ENCODE results near the gene NHERF2.

Gene NHERF2

DNA sequence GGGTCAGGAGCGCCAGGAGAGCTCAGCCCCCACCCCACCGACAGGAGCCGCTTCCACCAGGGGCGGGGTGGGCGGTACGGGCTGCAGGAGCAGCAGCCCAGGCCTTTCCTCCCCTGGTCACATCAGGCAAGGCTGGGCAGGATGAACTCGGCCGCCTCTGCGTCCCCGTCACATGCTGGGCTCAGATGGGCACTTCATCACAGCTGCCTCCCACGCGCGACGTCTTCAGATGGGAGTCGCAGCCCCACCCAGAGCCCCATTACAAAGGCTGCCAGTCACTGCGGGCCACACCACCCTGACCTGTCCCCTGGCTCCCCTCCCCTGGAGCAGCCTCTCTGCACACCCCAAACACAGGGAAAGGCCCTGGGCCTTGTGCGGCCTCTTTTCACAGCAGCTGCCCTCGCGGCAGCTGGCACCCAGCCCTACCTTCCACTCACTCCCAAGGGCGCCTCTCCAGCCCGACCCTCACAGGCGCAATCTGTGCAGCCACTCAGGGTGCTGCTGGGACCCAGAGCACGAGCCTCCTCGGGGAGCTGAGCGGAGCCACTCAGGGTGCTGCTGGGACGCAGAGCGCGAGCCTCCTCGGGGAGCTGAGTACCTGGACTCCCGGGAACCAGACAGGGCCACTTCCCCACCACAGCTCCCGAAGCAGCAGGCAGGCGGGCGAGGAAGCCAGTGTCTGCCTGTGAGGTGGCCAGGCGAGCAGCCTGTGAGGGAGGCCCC, 21.7 kb upstream of the NHERF2 start:
- in situ Hi-C loops (cut with MboI; ENCODE audit: low sequenced_read_pairs), result loop anchor here (25.0 kb wide), 1 partner anchor 482 kb away; the partner anchor contains the start of gene TBC1D24

DNA sequence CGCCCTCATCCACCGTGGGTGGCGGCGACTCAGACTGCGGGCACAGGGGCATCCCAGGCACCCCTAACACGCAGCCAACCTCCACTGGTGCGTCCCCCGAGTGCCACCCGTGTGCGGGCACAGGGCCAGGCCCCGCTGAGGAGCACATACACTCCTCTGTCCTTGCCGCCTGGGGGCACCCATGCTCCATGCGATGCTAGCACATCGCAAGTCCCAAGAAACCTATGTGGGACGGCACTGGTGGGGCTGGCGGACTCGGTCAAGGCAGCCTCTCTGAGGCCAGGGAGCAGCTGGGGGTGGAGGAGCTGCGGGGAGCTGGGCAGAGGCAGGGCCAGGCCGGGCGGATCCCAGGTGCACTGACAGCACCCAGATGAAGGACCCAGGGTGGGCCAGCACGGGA, 21.1 kb upstream of the NHERF2 start:
- in situ Hi-C loops (cut with MboI; ENCODE audit: low sequenced_read_pairs), result loop anchor here (25.0 kb wide), 1 partner anchor 482 kb away; the partner anchor contains the start of gene TBC1D24

DNA sequence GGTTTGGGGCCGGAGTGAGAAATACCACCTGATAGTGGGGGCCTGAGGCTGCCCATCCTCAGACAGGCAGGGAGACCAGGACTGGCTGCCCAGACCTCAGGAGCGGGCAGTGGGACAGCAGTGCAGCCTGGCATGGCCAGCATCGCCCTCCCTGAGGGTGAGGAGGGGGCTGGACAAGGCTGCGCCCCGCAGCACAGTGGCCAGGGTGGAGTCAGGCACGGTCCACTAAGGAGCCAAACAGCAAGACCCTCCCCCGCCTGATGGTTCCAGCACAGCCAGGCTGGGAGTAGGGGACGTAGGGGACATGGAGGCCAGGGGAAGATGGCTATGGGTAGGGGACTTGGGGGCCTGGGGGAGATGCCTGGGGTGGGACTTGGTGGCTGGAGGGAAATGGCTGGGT, 20.4 kb upstream of the NHERF2 start:
- in situ Hi-C loops (cut with MboI; ENCODE audit: low sequenced_read_pairs), result loop anchor here (25.0 kb wide), 1 partner anchor 481 kb away; the partner anchor contains the start of gene TBC1D24

DNA sequence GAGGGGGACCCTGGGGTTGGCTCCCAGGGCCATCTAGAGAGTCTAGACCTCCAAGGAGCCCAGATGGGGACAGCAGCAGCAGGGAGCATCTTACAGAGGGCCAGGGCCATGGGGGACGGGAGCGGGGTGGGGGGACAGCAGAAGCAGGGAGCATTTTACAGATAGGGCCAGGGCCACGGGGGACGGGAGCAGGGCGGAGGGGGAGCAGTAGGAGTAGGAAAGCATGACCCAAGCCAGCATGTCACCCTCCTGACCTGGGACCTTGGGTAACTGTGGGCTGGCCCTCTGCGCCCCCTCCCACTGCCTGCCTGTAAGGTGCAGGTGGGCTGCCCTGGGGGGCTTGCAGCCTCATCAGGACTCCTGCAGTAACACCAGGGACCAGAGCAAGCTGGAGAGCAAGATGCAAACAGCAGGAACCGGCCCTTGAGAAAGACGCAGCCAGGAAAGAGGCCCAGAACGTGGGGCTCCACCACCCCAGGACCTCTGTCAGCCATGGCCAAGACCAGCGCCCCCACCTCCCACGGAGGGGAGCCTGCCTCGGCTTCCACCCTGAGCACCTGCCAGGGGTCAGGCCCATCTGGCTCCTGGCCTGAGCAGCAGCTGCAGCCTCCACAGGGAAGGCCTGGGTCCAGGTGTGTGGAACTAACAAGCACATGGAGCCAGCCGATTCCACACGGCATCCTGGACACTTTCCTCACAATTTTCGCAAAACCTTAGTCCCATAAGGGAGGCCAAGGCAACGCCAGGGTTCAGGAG, 19.4 kb upstream of the NHERF2 start:
- in situ Hi-C loops (cut with MboI; ENCODE audit: low sequenced_read_pairs), result loop anchor here (25.0 kb wide), 1 partner anchor 480 kb away; the partner anchor contains the start of gene TBC1D24

DNA sequence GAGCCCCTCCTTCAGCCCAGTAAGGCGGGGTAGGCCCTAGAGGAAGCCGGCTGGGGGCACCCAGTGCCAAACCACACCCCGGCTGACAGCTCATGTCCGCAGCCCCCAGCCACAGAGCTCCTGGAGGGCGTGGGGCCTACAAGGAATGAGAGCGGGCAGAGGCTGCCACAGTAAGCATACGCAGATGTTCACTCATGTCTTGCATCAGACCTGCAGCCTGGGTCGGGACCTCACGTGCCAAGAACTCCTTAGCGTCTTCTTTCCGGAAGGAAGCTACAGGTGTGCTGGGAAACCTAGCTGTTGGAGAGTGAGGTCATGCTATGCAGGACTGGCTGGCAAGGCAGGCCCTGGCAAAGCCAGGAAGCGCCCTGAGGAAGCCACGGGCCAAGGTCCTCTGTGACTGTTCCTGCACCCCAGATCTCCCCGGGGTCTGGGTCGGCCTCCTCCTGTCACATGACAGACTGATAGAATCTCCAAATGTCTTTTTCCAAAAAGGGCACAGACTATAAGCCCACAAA, 18.6 kb upstream of the NHERF2 start:
- in situ Hi-C loops (cut with MboI; ENCODE audit: low sequenced_read_pairs), result loop anchor here (25.0 kb wide), 1 partner anchor 479 kb away; the partner anchor contains the start of gene TBC1D24

DNA sequence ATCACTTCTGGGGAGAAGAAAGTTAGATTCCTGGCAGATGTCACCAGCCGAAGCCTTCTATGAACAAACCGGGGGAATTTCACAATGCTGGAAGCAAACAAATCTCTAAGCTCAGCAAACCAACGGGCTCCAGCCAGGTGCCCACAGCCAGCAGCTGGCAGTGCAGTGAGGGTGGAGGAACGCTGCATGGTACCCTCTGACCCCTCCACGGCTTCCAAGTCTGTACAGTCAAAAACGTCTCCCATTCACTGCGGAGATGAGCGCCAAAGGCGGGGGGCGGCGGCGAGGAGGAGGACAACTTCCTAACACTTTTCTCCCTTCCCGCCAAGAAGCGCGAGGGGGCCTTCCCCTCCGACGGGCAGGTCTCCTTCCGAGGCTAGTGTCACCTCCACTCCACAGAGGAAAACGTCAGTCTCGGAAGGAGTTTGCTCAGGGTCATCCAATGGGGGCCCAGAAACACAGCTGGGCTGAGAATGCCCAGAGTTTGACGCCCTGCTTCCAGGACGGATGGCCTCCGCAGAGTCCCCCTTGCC, 18.0 kb upstream of the NHERF2 start:
- in situ Hi-C loops (cut with MboI; ENCODE audit: low sequenced_read_pairs), result loop anchor here (25.0 kb wide), 1 partner anchor 479 kb away; the partner anchor contains the start of gene TBC1D24

DNA sequence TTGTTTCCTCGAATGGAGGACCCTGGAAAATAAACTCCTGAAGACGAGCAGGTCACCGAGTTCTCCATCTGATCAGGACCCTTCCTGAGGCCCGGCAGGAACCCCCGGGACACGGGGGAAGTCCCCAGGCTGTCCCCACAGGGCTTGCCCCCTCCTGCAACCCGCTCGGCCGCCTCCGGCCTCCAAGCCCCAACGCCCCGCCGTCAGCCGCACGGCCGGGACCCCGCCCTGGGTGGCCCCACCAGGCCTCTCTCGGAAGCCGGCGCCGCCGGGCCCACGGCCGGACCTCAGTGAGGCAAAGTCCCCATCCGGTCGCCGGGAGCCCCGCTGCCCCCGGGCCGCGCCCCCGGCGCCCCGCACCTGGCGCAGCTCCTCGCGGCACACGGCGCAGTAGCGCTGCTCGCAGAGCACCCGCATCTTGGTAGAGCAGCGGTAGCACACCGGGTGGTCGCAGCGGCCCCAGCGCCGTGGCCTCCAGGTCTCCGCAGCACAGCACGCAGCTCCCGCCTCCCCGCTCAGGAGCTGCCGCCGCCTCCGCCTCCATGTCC, 17.5 kb upstream of the NHERF2 start:
- in situ Hi-C loops (cut with MboI; ENCODE audit: low sequenced_read_pairs), result loop anchor here (25.0 kb wide), 1 partner anchor 478 kb away; the partner anchor contains the start of gene TBC1D24

DNA sequence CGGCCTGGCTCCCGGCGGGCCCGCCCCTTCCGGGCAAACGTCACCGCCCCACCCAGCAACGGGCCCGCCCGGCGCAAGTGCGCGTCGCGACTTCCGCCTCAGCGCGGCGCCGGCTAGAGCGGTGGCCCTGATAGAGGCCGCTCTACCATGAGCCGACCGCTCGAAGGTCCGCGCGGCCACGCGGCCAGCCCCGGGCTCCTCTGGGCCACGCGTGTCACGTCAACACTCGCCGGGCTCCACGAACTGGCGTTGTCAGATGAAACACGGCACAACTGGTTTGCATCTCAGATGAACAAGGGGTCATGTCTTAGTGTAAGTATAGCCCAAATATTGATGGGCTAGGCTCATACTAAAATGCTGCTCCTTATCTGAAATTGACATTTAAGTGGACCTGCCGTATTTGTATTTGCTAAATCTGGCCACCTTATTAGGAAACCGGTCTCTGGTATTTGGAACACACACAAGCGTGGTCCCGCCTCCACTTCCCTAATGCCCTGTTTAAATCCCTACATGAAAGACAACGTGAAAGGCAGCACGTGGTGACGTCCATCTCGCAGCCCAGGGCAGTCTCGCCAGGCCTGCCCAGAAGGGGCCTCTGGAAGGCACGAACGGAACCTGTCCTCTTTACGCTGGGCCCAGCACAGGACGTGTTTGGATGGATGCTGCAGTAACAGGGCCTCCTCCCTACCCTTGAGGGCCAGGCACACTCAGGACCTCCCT, 16.8 kb upstream of the NHERF2 start, which contains the start of gene ZNF598:
Gene ZNF598, minus strand, starts transcription at position 31 of the 720 bp plus-strand sequence.
- in situ Hi-C loops (cut with MboI; ENCODE audit: low sequenced_read_pairs), result loop anchor here (10.0 to 25.0 kb wide), 2 partner anchors 135 to 477 kb away; partner anchors contain the start of genes RAB26 and TBC1D24

DNA sequence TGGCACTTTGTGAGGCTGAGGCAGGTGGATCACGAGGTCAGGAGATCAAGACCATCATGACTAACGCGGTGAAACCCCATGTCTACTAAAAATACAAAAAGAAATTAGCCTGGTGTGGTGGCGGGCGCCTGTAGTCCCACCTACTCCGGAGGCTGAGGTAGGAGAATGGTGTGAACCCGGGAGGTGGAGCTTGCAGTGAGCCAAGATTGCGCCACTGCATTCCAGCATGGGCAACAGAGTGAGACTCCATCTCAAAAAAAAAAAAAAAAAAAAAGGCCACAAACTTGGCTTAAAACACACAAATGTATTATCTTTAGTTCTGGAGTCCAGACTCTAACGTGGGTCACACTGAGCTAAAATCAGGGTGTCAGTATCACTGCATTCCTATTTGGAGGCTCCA, 15.0 kb upstream of the NHERF2 start:
- in situ Hi-C loops (cut with MboI; ENCODE audit: low sequenced_read_pairs), result loop anchor here (10.0 to 25.0 kb wide), 2 partner anchors 133 to 476 kb away; partner anchors contain the start of genes RAB26 and TBC1D24

DNA sequence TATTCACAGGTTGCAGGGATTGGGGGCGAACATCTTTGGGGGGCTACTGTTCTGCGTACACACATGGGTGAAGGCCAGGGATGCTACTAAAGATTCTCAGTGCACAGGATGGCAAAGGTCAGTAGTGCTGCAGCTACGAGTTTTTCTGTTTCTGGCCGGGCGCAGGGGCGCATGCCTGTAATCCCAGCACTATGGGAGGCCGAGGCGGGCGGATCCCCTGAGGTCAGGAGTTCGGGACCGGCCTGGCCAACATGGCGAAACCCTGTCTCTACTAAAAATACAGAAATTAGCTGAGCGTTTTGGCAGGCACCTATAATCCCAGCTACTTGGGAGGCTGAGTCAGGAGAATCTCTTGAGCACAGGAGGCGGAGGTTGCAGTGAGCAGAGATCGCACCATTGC, 13.2 kb upstream of the NHERF2 start:
- in situ Hi-C loops (cut with MboI; ENCODE audit: low sequenced_read_pairs), result loop anchor here (10.0 to 25.0 kb wide), 2 partner anchors 131 to 474 kb away; partner anchors contain the start of genes RAB26 and TBC1D24

DNA sequence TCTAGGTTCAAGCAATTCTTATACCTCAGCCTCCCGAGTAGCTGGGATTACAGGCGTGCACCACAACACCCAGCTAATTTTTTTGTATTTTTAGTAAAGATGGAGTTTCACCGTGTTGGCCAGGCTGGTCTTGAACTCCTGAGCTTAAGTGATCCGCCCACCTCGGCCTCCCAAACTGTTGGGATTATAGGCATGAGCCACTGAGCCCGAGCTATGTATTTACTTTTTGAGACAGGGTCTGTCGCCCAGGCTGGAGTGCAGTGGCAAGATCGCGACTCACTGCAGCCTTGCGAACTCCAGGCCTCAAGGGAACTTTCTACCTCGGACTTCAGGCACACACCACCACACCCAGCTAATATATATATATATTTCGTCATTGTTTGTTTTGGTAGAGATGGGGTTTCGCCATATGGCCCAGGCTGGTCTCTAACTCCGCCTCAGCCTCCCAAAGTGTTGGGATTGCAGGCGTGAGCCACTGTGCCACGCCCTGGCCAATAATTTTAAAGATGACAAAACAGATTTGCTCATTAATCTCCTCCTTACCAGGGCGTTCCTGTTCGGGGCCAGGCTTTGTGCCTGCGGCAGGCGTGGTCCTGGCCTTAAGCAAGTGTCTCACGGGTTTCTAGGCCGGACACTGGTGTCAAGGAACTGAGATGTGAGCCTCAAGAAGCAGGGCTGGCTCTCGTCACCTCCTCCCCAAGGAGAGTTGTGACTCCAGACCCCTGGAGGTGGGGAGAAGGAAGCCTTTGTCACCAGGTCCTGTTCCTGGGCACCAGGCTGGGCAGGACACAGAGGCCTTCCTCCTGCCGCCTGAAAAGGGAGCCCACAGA, 11.4 kb upstream of the NHERF2 start:
- in situ Hi-C loops (cut with MboI; ENCODE audit: low sequenced_read_pairs), result loop anchor here (10.0 to 25.0 kb wide), 2 partner anchors 129 to 472 kb away; partner anchors contain the start of genes RAB26 and TBC1D24

DNA sequence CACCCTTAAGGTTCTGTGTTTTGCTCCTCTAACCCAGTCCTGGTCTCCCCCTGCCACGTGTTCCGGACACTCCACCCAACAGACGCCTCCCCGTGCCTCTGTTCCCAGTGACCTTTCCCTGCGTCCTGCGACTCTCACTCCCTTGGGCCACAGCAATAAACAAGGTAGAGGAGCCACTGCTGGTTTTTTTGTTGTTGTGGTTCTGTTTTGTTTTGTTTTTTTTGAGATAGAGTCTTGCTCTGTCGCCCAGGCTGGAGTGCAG, 10.8 kb upstream of the NHERF2 start:
- in situ Hi-C loops (cut with MboI; ENCODE audit: low sequenced_read_pairs), result loop anchor here (10.0 to 25.0 kb wide), 2 partner anchors 129 to 471 kb away; partner anchors contain the start of genes RAB26 and TBC1D24

DNA sequence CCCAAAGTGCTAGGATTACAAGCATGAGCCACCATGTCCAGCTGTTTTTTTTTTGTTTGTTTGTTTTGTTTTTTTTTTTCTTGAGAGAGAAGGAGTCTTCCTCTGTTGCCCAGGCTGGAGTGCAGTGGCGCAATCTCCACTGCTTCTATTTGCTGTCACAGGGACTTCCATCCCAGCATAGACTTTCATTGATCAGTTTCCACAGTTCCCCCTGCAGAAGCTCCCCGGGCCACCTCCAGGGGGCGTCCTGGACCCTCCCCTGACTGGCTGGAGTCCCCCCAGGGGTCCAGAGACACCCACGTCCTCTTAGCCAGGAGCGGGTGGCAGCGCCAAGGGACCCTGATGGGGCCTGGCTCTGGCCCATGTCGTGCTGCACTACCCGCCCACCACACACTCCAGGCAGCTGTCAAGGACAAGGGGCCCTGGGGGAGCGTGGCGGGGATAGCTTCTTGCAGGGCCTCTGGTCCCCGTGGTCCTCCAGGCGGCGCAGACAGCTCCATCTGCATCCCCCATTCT, 10.2 kb upstream of the NHERF2 start:
- in situ Hi-C loops (cut with MboI; ENCODE audit: low sequenced_read_pairs), result loop anchor here (10.0 to 25.0 kb wide), 2 partner anchors 128 to 471 kb away; partner anchors contain the start of genes RAB26 and TBC1D24

DNA sequence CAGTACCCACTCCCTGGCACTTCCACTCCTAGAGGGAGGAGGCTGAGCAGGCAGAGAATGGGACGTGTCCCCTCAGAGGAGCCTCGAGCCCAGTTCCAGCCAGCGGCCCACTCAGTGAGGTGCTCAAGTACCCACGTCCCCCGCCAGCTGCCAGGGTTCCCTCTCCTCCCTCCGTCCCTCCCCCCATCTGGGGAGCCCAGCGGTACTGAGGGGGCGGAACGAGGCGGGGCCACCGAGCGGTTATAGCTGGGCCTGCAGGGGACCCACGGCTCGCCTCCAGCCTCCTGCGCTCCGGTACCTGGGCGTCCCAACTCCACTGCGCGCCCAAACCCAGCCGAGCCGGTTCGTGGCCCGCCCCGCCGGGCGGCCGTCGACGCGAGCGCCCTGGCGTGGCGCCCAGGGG, 7.2 kb upstream of the NHERF2 start, which contains the start of gene NPW:
Gene NPW, plus strand, starts transcription at position 268 of the 403 bp plus-strand sequence.
- in situ Hi-C loops (cut with MboI; ENCODE audit: low sequenced_read_pairs), result loop anchor here (10.0 to 25.0 kb wide), 2 partner anchors 125 to 468 kb away; partner anchors contain the start of genes RAB26 and TBC1D24

DNA sequence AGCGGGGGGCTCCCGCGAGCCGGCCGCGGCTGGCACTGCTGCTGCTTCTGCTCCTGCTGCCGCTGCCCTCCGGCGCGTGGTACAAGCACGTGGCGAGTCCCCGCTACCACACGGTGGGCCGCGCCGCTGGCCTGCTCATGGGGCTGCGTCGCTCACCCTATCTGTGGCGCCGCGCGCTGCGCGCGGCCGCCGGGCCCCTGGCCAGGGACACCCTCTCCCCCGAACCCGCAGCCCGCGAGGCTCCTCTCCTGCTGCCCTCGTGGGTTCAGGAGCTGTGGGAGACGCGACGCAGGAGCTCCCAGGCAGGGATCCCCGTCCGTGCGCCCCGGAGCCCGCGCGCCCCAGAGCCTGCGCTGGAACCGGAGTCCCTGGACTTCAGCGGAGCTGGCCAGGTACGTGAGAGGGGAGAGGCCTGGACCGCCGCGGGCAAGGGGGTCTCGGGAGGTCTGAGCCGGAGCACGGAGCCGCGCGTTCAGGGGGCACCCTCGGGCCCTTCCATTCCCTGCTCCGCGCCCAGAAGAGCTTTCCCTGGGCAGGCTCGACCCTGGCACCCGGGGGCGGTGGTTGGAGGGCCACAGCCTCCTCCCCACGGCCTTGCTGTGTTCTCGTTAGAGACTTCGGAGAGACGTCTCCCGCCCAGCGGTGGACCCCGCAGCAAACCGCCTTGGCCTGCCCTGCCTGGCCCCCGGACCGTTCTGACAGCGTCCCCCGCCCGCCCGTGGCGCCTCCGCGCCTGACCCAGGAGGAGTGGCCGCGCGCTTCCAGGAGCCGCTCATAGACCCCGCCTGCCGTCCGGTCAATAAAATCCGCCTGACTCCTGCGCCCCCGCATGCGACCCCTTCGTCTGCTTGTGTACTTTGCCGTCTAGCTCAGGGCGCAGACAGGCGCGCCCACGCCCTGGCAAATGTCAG, 6.5 kb upstream of the NHERF2 start:
- in situ Hi-C loops (cut with MboI; ENCODE audit: low sequenced_read_pairs), result loop anchor here (10.0 to 25.0 kb wide), 2 partner anchors 125 to 467 kb away; partner anchors contain the start of genes RAB26 and TBC1D24

DNA sequence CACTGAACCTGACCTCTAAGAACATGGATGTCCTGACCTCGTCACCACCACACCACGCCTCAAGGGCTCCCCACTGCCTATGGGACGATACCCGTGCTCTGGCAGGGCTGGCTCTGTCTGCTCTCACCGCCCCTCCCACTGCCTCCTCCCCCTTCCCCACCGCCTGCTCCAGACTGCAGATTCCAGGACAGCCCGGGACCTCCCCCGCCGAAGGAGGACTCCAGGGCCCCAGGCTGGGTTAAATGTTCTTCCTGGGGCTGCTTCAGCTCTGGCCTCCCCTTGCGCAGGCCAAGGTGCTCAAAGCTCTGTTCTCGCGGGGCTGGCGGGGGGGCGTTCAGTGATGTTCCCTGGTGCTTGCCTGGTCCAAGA, 4.0 kb upstream of the NHERF2 start:
- in situ Hi-C loops (cut with MboI; ENCODE audit: low sequenced_read_pairs), result loop anchor here (25.0 kb wide), 1 partner anchor 465 kb away; the partner anchor contains the start of gene TBC1D24

All from HL-60/S4 (cell line).